SU-DHL-6 (cell line): Measurements from ENCODE around the gene DHTKD1.
"Not testable (repeated sequence)": the region's sequence is repeated elsewhere in the genome, so short reads cannot be mapped to it uniquely, and the experiment has no call there.

Experiments
- H2AFZ ChIP-seq: fragments of 200-600 bp; sonication (generic); 2 replicates; pipeline ENCODE4 v1.6.1; 2014; ENCODE audit warnings: low read depth, mild to moderate bottlenecking, moderate library complexity, mixed read lengths, antibody characterized with exemption, low read length; ENCODE audit not compliant: severe bottlenecking
- H3F3A ChIP-seq: fragments of 200-600 bp; shearing (Covaris generic); 2 replicates; pipeline ENCODE4 v1.6.0; 2016; ENCODE audit warnings: antibody characterized with exemption, mild to moderate bottlenecking; ENCODE audit not compliant: insufficient read depth
- H3K27ac ChIP-seq: fragments of 200-600 bp; sonication (generic); 2 replicates; pipeline ENCODE4 v1.5.1; 2016; ENCODE audit warnings: low read depth, mild to moderate bottlenecking, low read length, moderate library complexity, mixed read lengths
- H3K27me3 ChIP-seq: fragments of 200-600 bp; sonication (generic), shearing (Covaris generic); 2 replicates; pipeline ENCODE4 v1.6.0; 2014; ENCODE audit warnings: mild to moderate bottlenecking, low read length
- H3K36me3 ChIP-seq: fragments of 200-600 bp; sonication (generic); 2 replicates; pipeline ENCODE4 v1.6.1; 2014; ENCODE audit warnings: mild to moderate bottlenecking, low read length, mixed read lengths
- H3K4me2 ChIP-seq: fragments of 300-600, 200-600 bp; shearing (Covaris generic), sonication (generic); 2 replicates; pipeline ENCODE4 v1.6.0; 2014; ENCODE audit warnings: low read length, low read depth, mild to moderate bottlenecking; ENCODE audit not compliant: poor library complexity, severe bottlenecking
- H3K4me3 ChIP-seq: fragments of 200-600 bp; sonication (generic); 2 replicates; pipeline ENCODE4 v1.5.1; 2014; ENCODE audit warnings: antibody characterized with exemption, low read length, mild to moderate bottlenecking, mixed read lengths; ENCODE audit not compliant: insufficient read depth, poor library complexity, severe bottlenecking
- H3K79me2 ChIP-seq: fragments of 200-600 bp; sonication (generic); 2 replicates; pipeline ENCODE4 v1.6.1; 2014; ENCODE audit warnings: mild to moderate bottlenecking, low read length, moderate library complexity; ENCODE audit not compliant: insufficient read depth
- H3K9ac ChIP-seq: fragments of 200-600 bp; sonication (generic); 2 replicates; pipeline ENCODE4 v1.7.0; 2014; ENCODE audit warnings: mild to moderate bottlenecking, low read length
- H3K9me2 ChIP-seq: fragments of 200-600 bp; sonication (generic); replicated peaks from 2 replicates; pipeline ENCODE4 v1.6.1; 2014; ENCODE audit warnings: low read length; ENCODE audit not compliant: insufficient read depth
- H3K9me3 ChIP-seq: fragments of 200-600 bp; sonication (generic); 2 replicates; pipeline ENCODE4 v1.6.1; 2014; ENCODE audit warnings: low read length, mixed read lengths; ENCODE audit not compliant: insufficient read depth
- H4K20me1 ChIP-seq: fragments of 200-600 bp; sonication (generic); 2 replicates; pipeline ENCODE4 v1.6.1; 2014; ENCODE audit warnings: low read depth, mild to moderate bottlenecking, antibody characterized with exemption, low read length, moderate library complexity, mixed read lengths
- EZH2phosphoT487 ChIP-seq: fragments of 200-600 bp; sonication (generic), shearing (Covaris generic); conservative IDR thresholded peaks from 2 replicates; pipeline ENCODE4 v1.6.1; 2018; ENCODE audit warnings: mild to moderate bottlenecking, antibody characterized with exemption, low read length, moderate library complexity, mixed read lengths
- TF ChIP-seq, protein P1 (sequence below): fragments of 200-600 bp; sonication (generic); IDR thresholded peaks from one replicate; pipeline ENCODE4 v1.5.1; 2017; ENCODE audit warnings: antibody characterized with exemption, mild to moderate bottlenecking, low read length, moderate library complexity; ENCODE audit not compliant: insufficient read depth, poor library complexity, severe bottlenecking

Gene DHTKD1

GRCh38 chr10:12088919-12089318 is 20.2 kb downstream of the DHTKD1 start:
- Histone ChIP-seq H3K27me3 (no peaks in the 10 kb centered on the region), H4K20me1 (no peaks in the 10 kb centered on the region), H3K4me2 (no peak overlapping the region), H3K9me2 (no peaks in the 10 kb centered on the region), H3K79me2 (no peaks in the 10 kb centered on the region), H3K4me3 (no peak overlapping the region), H3F3A (no peaks in the 10 kb centered on the region), H3K36me3 (no peaks in the 10 kb centered on the region; the same call in 1 of the 2 replicates), H3K27ac (no peak overlapping the region), H3K9me3 (no peaks in the 10 kb centered on the region), H2AFZ (no peak overlapping the region), H3K9ac (no peak overlapping the region)
- no peak for TF ChIP-seq EZH2phosphoT487
- TF ChIP-seq, protein P1, sequence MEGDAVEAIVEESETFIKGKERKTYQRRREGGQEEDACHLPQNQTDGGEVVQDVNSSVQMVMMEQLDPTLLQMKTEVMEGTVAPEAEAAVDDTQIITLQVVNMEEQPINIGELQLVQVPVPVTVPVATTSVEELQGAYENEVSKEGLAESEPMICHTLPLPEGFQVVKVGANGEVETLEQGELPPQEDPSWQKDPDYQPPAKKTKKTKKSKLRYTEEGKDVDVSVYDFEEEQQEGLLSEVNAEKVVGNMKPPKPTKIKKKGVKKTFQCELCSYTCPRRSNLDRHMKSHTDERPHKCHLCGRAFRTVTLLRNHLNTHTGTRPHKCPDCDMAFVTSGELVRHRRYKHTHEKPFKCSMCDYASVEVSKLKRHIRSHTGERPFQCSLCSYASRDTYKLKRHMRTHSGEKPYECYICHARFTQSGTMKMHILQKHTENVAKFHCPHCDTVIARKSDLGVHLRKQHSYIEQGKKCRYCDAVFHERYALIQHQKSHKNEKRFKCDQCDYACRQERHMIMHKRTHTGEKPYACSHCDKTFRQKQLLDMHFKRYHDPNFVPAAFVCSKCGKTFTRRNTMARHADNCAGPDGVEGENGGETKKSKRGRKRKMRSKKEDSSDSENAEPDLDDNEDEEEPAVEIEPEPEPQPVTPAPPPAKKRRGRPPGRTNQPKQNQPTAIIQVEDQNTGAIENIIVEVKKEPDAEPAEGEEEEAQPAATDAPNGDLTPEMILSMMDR, result no peak

- Histone ChIP-seq H3K9ac (no peak overlapping the region), H3K4me3 (no peak overlapping the region), H2AFZ (no peak overlapping the region), H3K79me2 (no peaks in the 10 kb centered on the region), H3F3A (no peaks in the 10 kb centered on the region), H3K36me3 (no peaks in the 10 kb centered on the region; the same call in 1 of the 2 replicates), H3K4me2 (no peak overlapping the region), H3K27ac (no peak overlapping the region), H3K9me2 (no peaks in the 10 kb centered on the region), H3K9me3 (no peaks in the 10 kb centered on the region), H4K20me1 (no peaks in the 10 kb centered on the region), H3K27me3 (no peaks in the 10 kb centered on the region)
- TF ChIP-seq, protein P1, result no peak
- no peak for TF ChIP-seq EZH2phosphoT487
These were observed 22.7 kb downstream of the DHTKD1 start for GRCh38 chr10:12091421-12091820.

- not testable (repeated sequence) for H3K9ac ChIP-seq, H2AFZ ChIP-seq, H3K79me2 ChIP-seq, H3F3A ChIP-seq, H3K27ac ChIP-seq, H3K4me3 ChIP-seq, H3K27me3 ChIP-seq, H3K4me2 ChIP-seq, H3K9me3 ChIP-seq, H3K9me2 ChIP-seq, H4K20me1 ChIP-seq
- peaks cover 18% of the 10 kb centered on the region; the same call in 1 of the 2 replicates for H3K36me3 ChIP-seq
These were observed 28.6 kb downstream of the DHTKD1 start for GRCh38 chr10:12097361-12097760.

DNA sequence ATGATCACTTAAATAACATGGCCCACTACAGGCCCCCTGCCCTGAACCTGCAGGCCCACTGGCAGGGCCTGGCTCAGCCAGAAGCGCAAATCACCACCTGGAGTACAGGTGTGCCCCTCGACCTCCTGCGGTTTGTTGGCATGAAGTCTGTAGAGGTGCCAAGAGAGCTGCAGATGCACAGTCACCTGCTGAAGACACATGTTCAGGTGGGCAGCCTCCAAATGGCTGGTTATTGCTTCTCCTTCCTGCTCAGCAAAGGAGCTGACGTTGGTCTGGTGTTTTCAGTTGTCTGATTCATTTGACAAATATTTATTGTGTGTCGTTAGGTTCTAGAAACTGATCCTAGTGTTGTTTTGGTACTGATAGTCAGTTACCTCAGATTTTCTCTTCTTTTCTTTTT is 29.0 kb downstream of the DHTKD1 start:
- Histone ChIP-seq H3K27ac (no peak overlapping the region), H3K4me2 (no peak overlapping the region), H3K9me2 (no peaks in the 10 kb centered on the region), H2AFZ (no peak overlapping the region), H3F3A (0 out of 2 replicates have a peak, but pooled peaks cover 3% of the 10 kb centered on the region), H3K9ac (no peak overlapping the region), H3K27me3 (no peaks in the 10 kb centered on the region), H4K20me1 (no peaks in the 10 kb centered on the region), H3K9me3 (no peaks in the 10 kb centered on the region), H3K36me3 (peaks cover 18% of the 10 kb centered on the region; the same call in 1 of the 2 replicates), H3K79me2 (no peaks in the 10 kb centered on the region), H3K4me3 (no peak overlapping the region)
- no peak for TF ChIP-seq EZH2phosphoT487
- TF ChIP-seq, protein P1, result no peak
